Lower leg skin (tissue), 3 donors: ENCODE data around the gene USP7.

Source experiments
- POLR2A ChIP-seq, 2 donors: fragments of 450-650 bp; IDR thresholded peaks; one replicate each; pipeline ENCODE4 v1.6.1; 2016 to 2017; ENCODE audit warnings: antibody characterized with exemption in 2 of 2, mild to moderate bottlenecking in 1 of 2, moderate library complexity in 1 of 2
- TF ChIP-seq, protein P1 (sequence below), 3 donors: fragments of 450-650 bp; IDR thresholded peaks; one replicate each; pipeline ENCODE4 v1.5.1; 2016; ENCODE audit warnings: antibody characterized with exemption in 3 of 3, mild to moderate bottlenecking in 3 of 3, moderate library complexity in 2 of 3

DNA sequence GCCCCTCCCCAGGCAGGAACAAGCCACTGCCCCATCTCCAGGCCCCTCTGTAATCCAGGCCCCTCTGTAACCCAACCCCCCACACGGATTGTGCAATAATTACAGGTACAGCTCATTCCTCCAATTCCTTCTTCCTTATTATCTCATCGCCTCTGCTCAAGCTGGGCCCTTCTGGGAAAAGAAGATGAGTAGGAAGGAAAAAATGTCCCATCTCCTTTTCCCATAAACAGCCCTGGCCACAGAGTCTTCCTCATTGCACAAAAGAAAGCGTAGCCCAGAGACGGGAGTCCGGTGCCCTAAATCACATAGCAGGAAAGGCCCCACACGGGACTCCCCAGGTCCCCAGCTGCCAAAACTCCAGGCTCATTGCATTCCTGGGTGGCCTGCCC is 85.2 kb downstream of the USP7 start:
- TF ChIP-seq, protein P1, sequence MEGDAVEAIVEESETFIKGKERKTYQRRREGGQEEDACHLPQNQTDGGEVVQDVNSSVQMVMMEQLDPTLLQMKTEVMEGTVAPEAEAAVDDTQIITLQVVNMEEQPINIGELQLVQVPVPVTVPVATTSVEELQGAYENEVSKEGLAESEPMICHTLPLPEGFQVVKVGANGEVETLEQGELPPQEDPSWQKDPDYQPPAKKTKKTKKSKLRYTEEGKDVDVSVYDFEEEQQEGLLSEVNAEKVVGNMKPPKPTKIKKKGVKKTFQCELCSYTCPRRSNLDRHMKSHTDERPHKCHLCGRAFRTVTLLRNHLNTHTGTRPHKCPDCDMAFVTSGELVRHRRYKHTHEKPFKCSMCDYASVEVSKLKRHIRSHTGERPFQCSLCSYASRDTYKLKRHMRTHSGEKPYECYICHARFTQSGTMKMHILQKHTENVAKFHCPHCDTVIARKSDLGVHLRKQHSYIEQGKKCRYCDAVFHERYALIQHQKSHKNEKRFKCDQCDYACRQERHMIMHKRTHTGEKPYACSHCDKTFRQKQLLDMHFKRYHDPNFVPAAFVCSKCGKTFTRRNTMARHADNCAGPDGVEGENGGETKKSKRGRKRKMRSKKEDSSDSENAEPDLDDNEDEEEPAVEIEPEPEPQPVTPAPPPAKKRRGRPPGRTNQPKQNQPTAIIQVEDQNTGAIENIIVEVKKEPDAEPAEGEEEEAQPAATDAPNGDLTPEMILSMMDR (IDR thresholded peaks at IDR 0.05): no peak
- no peak for TF ChIP-seq POLR2A (IDR thresholded peaks at IDR 0.05)
